Parathyroid adenoma (tissue), 2 donors: ENCODE measurements around the gene DUSP15.

Experiments
- H2AFZ ChIP-seq: fragments of 300-600 bp; sonication (generic); one replicate; pipeline ENCODE4 v1.7.0; 2017; ENCODE audit warnings: antibody characterized with exemption, mild to moderate bottlenecking
- H3K27ac ChIP-seq: fragments of 300-600 bp; sonication (generic); one replicate; pipeline ENCODE4 v1.7.0; 2017
- H3K27me3 ChIP-seq: fragments of 300-600 bp; sonication (generic); one replicate; pipeline ENCODE4 v1.7.0; 2017; ENCODE audit warnings: low read length; ENCODE audit not compliant: control insufficient read depth, insufficient read depth
- H3K36me3 ChIP-seq: fragments of 300-600 bp; sonication (generic); one replicate; pipeline ENCODE4 v1.7.0; 2017; ENCODE audit warnings: low read length; ENCODE audit not compliant: control insufficient read depth, insufficient read depth
- H3K4me1 ChIP-seq: fragments of 300-600 bp; sonication (generic); one replicate; pipeline ENCODE4 v1.7.0; 2017; ENCODE audit warnings: control low read depth
- H3K4me2 ChIP-seq: fragments of 300-600 bp; sonication (generic); one replicate; pipeline ENCODE4 v1.7.0; 2017; ENCODE audit warnings: low read length
- H3K4me3 ChIP-seq: fragments of 300-600 bp; sonication (generic); one replicate; pipeline ENCODE4 v1.7.0; 2017; ENCODE audit warnings: low read depth, low read length
- H3K79me2 ChIP-seq: fragments of 300-600 bp; sonication (generic); one replicate; pipeline ENCODE4 v1.7.0; 2017; ENCODE audit warnings: control low read depth
- H3K9ac ChIP-seq: fragments of 300-600 bp; sonication (generic); one replicate; pipeline ENCODE4 v1.7.0; 2017; ENCODE audit warnings: mild to moderate bottlenecking
- H3K9me3 ChIP-seq: fragments of 300-600 bp; sonication (generic); one replicate; pipeline ENCODE4 v1.7.0; 2017; ENCODE audit warnings: low read length; ENCODE audit not compliant: control insufficient read depth
- CTCF ChIP-seq: fragments of 300-600 bp; sonication (generic); IDR thresholded peaks from one replicate; pipeline ENCODE4 v1.7.0; 2017; ENCODE audit warnings: antibody characterized with exemption, mild to moderate bottlenecking
- donor health status: primary hyperparathyroidism.

The DUSP15 gene

GRCh38 chr20:31903627-31904386 lies 33.5 kb upstream of the DUSP15 start:
- Histone ChIP-seq H3K36me3 (no peaks in the 10 kb centered on the region), H3K4me2 (no peak overlapping the region), H3K27ac (no peak overlapping the region), H3K27me3 (no peaks in the 10 kb centered on the region), H3K4me1 (no peaks in the 10 kb centered on the region), H3K79me2 (no peaks in the 10 kb centered on the region), H2AFZ (no peak overlapping the region), H3K9ac (no peak overlapping the region), H3K4me3 (no peak overlapping the region), H3K9me3 (no peaks in the 10 kb centered on the region)
- no peak for TF ChIP-seq CTCF

DNA sequence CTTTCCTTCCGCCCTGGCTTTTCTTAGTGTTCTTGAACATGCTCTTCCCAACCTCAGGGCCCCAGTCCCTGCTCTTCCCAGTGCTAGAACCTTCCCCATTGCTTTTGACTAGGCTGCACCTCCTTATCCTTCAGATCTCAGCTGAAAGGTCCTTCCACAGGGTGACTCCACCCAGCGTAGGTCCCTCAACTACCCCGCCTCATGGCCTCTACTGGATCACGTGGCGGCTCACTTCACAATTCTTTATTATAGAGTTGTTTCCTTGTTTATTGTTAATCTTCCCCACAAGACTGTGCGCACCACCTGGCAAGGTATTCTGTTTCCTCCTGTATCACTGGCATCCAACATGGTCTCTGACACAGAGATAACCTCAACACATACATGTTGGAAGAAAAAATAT lies 31.3 kb upstream of the DUSP15 start:
- Histone ChIP-seq H3K9me3 (no peaks in the 10 kb centered on the region), H3K9ac (no peak overlapping the region), H3K36me3 (no peaks in the 10 kb centered on the region), H3K27ac (no peak overlapping the region), H3K4me1 (no peaks in the 10 kb centered on the region), H3K27me3 (no peaks in the 10 kb centered on the region), H3K4me3 (no peak overlapping the region), H3K79me2 (no peaks in the 10 kb centered on the region), H2AFZ (no peak overlapping the region), H3K4me2 (no peak overlapping the region)
- TF ChIP-seq CTCF, result no peak

- no peaks in the 10 kb centered on the region for H3K79me2 ChIP-seq
- H3K27ac ChIP-seq, result no peak overlapping the region
- no peak overlapping the region for H3K4me3 ChIP-seq
- no peaks in the 10 kb centered on the region for H3K27me3 ChIP-seq
- no peak overlapping the region for H3K9ac ChIP-seq
- peaks cover 9% of the 10 kb centered on the region for H3K4me1 ChIP-seq
- no peak overlapping the region for H2AFZ ChIP-seq
- TF ChIP-seq CTCF, result no peak
- H3K4me2 ChIP-seq, result no peak overlapping the region
- H3K9me3 ChIP-seq, result no peaks in the 10 kb centered on the region
- H3K36me3 ChIP-seq, result no peaks in the 10 kb centered on the region
These were observed 27.2 kb upstream of the DUSP15 start for GRCh38 chr20:31897541-31897940.

DNA sequence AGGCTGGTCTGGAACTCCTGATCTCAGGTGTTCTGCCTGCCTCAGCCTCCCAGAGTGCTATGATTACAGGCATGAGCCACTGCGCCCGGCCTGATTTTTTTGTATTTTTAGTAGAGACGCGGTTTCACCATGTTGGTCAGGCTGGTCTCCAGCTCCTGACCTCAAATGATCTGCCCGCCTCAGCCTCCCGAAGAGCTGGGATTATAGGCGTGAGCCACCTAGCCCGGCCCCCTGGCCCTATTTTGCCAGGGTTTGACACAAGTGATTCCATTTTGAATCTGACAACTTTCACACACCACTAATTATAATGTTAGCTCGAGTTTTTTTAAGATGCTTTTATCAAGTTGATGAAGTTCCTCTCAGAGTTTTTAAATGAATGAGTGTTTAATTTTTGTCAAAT lies 25.7 kb upstream of the DUSP15 start:
- Histone ChIP-seq H3K79me2 (no peaks in the 10 kb centered on the region), H3K9me3 (no peaks in the 10 kb centered on the region), H3K27ac (no peak overlapping the region)

More for the DNA sequence above, 25.7 kb upstream of the DUSP15 start:
- Histone ChIP-seq H3K4me2 (no peak overlapping the region), H3K27me3 (no peaks in the 10 kb centered on the region), H2AFZ (no peak overlapping the region), H3K9ac (no peak overlapping the region), H3K36me3 (no peaks in the 10 kb centered on the region), H3K4me3 (no peak overlapping the region), H3K4me1 (peaks cover 9% of the 10 kb centered on the region)
- no peak for TF ChIP-seq CTCF
